B cell (primary cell): ENCODE data around the gene ASB8. TPM values are rescaled to one million over a fixed set of nuclear protein-coding genes. Genes with fewer than 3 reads are reported as not detected.
"Not testable (repeated sequence)": the region's sequence is repeated elsewhere in the genome, so short reads cannot be mapped to it uniquely, and the experiment has no call there.

Experiments
- ATAC-seq: fragments of 200-7000 bp; cut with Tn5 transposase; one replicate; pipeline ENCODE4 v1.10.0; 2021; ENCODE audit warnings: low read depth, mild to moderate bottlenecking, moderate number of reproducible peaks, moderate library complexity
- CTCF ChIA-PET: fragments of 350-600 bp; sonication (Branson Sonifier 250); formaldehyde crosslinking; loops from one replicate; lab custom pipeline; 2021; ENCODE audit warnings: antibody characterized with exemption, inconsistent platforms; lab: Charles Lee
- POLR2A ChIA-PET: fragments of 350-600 bp; sonication (Branson Sonifier 250); formaldehyde crosslinking; loops from one replicate; lab custom pipeline; 2021; ENCODE audit warnings: antibody characterized with exemption; lab: Charles Lee
- DNase-seq: peaks from one replicate; pipeline ENCODE4 v3.0.0; 2013
- H2AFZ ChIP-seq: 2 replicates; pipeline ENCODE4 v1.6.1; 2012; ENCODE audit warnings: mild to moderate bottlenecking, low read depth, low read length; ENCODE audit not compliant: insufficient read depth, poor library complexity, severe bottlenecking
- H3K27ac ChIP-seq, 2 donors: 1 replicate in 1 of 2; 2 replicates in 1 of 2; pipeline ENCODE4 v1.5.1; 2012 to 2013; ENCODE audit warnings: low read length in 2 of 2, mild to moderate bottlenecking in 2 of 2, moderate library complexity in 1 of 2
- H3K27me3 ChIP-seq, 4 experiments: fragments of 200-600 bp in 1 of 4; sonication (generic) in 1 of 4; replicated peaks in 1 of 4; 1 replicate in 2 of 4; 2 replicates in 2 of 4; pipeline versions ENCODE4 v1.6.1 to v1.7.0; 2013 to 2016; ENCODE audit warnings: low read length in 3 of 4, mild to moderate bottlenecking in 2 of 4, mixed read lengths in 1 of 4, moderate library complexity in 1 of 4; ENCODE audit not compliant: insufficient read depth in 4 of 4, control insufficient read depth in 3 of 4; ENCODE audit errors: control extremely low read depth in 1 of 4
- H3K36me3 ChIP-seq, 2 experiments: replicated peaks in 1 of 2; 1 replicate in 1 of 2; 2 replicates in 1 of 2; pipeline versions ENCODE4 v1.6.1 to v1.7.1; 2013; ENCODE audit warnings: low read length in 1 of 2; ENCODE audit not compliant: insufficient read depth in 2 of 2, control insufficient read depth in 1 of 2; ENCODE audit errors: control extremely low read depth in 1 of 2, extremely low read depth in 1 of 2
- H3K4me1 ChIP-seq, 2 donors: fragments of 200-600 bp in 1 of 2; sonication (generic) in 1 of 2; 1 replicate in 1 of 2; 2 replicates in 1 of 2; pipeline versions ENCODE4 v1.5.1 to v1.6.1; 2013 to 2017; ENCODE audit warnings: low read length in 2 of 2; ENCODE audit not compliant: control insufficient read depth in 2 of 2, insufficient read depth in 2 of 2
- H3K4me2 ChIP-seq: replicated peaks from 2 replicates; pipeline ENCODE3; 2012; ENCODE audit warnings: mild to moderate bottlenecking, low read depth, low read length; ENCODE audit not compliant: poor library complexity, severe bottlenecking
- H3K4me3 ChIP-seq, 5 experiments: fragments of 200-600 bp in 1 of 5; sonication (generic) in 1 of 5; 1 replicate in 3 of 5; 2 replicates in 2 of 5; pipeline versions ENCODE4 v1.5.1 to v1.7.0; 2011 to 2016; ENCODE audit warnings: low read length in 4 of 5, mild to moderate bottlenecking in 4 of 5, low read depth in 2 of 5, control low read depth in 1 of 5, moderate library complexity in 1 of 5; ENCODE audit not compliant: insufficient read depth in 1 of 5; ENCODE audit errors: control extremely low read depth in 1 of 5, extremely low read depth in 1 of 5
- H3K79me2 ChIP-seq: fragments of 200-600 bp; sonication (generic); one replicate; pipeline ENCODE4 v1.6.0; 2016; ENCODE audit warnings: low read length; ENCODE audit not compliant: control insufficient read depth, insufficient read depth
- H3K9ac ChIP-seq: fragments of 200-600 bp; sonication (generic); 2 replicates; pipeline ENCODE4 v1.6.1; 2017; ENCODE audit warnings: mild to moderate bottlenecking, low read length, moderate library complexity
- H3K9me3 ChIP-seq, 3 donors: one replicate each; pipeline versions ENCODE4 v1.6.1 to v1.7.1; 2013; ENCODE audit warnings: low read length in 2 of 3; ENCODE audit not compliant: control insufficient read depth in 2 of 3, insufficient read depth in 1 of 3; ENCODE audit errors: control extremely low read depth in 1 of 3
- H4K20me1 ChIP-seq: 2 replicates; pipeline ENCODE4 v1.6.0; 2012; ENCODE audit warnings: mild to moderate bottlenecking, low read length; ENCODE audit not compliant: insufficient read depth, control insufficient read depth, poor library complexity, severe bottlenecking
- H3K27ac Mint-ChIP-seq: one replicate; pipeline ENCODE4 v1.8.0; 2021; ENCODE audit warnings: mixed read lengths
- H3K27me3 Mint-ChIP-seq: one replicate; pipeline ENCODE4 v1.8.0; 2021; ENCODE audit warnings: mixed read lengths
- H3K4me1 Mint-ChIP-seq: one replicate; pipeline ENCODE4 v1.8.0; 2021; ENCODE audit warnings: mixed read lengths
- H3K4me3 Mint-ChIP-seq: one replicate; pipeline ENCODE4 v1.8.0; 2021; ENCODE audit warnings: mixed read lengths
- H3K9me3 Mint-ChIP-seq: one replicate; pipeline ENCODE4 v1.8.0; 2022; ENCODE audit warnings: mixed read lengths; ENCODE audit not compliant: insufficient read depth
- CTCF ChIP-seq: fragments of 200-600 bp; IDR thresholded peaks from one replicate; pipeline ENCODE4 v1.8.0; 2022; ENCODE audit warnings: antibody characterized with exemption, mild to moderate bottlenecking
- EZH2 ChIP-seq: IDR thresholded peaks from 2 replicates; pipeline ENCODE4 v1.6.1; 2012; ENCODE audit warnings: borderline replicate concordance, low read depth, mild to moderate bottlenecking, moderate library complexity, low read length; ENCODE audit not compliant: insufficient read depth, poor library complexity, severe bottlenecking
- WGBS: methylation state at CpG from one replicate; pipeline ENCODE4 v1.1.5; 2013; ENCODE audit warnings: missing lambda C conversion rate; ENCODE audit not compliant: insufficient coverage; 5-methylcytosine and 5-hydroxymethylcytosine counted together
- intact Hi-C: fragments of 100-400 bp; cut with micrococcal nuclease; formaldehyde crosslinking; loops from one replicate; pipeline ENCODE4 v1.10.0; 2022
- polyA plus RNA-seq: library from polyadenylated mRNA; depleted of rRNA; stranded (reverse); fragments of >200 nt; gene quantifications from 2 replicates; pipeline ENCODE4 v1.2.3, GENCODE V29; 2012
- total RNA-seq, 2 donors: library from RNA; stranded (reverse); fragments of 120-200 nt in 1 of 2; gene quantifications; 1 replicate in 1 of 2; 2 replicates in 1 of 2; pipeline versions ENCODE4 v1.2.3 to v1.2.4, GENCODE V29; 2013 to 2022

ASB8 gene
- total and polyA plus RNA-seq, 2 donors (not counting 1 experiment from before 2014, with no cell fraction given): 22.7 to 54.8 TPM

GRCh38 chr12:48125985-48126384, 31.3 kb downstream of the ASB8 start:
- H4K20me1 ChIP-seq: no peaks in the 10 kb centered on the region
- Mint-ChIP-seq H3K27me3 (no peaks in the 10 kb centered on the region), H3K27ac (no peak overlapping the region), H3K4me1 (peaks cover 2% of the 10 kb centered on the region), H3K4me3 (no peak overlapping the region), H3K9me3 (no peaks in the 10 kb centered on the region)
- ATAC-seq (no peak), DNase-seq (no peak)
- TF ChIP-seq CTCF (no peak), EZH2 (no peak)
- H3K79me2 ChIP-seq: no peaks in the 10 kb centered on the region
- no peaks in the 10 kb centered on the region for H3K9me3 ChIP-seq
- H3K4me1 ChIP-seq: no peaks in the 10 kb centered on the region
- WGBS: 100% methylated on average over 1 of the region's 4 CpGs
- no peak overlapping the region for H3K9ac ChIP-seq
- H3K36me3 ChIP-seq: peaks cover 0 to 36% of the 10 kb centered on the region in 2 experiments
- no peak overlapping the region for H2AFZ ChIP-seq
- CTCF ChIA-PET: interaction anchor here (0.5 to 0.6 kb wide), 2 partner anchors 45 to 57 kb away, joined by 4 read pairs; no protein-coding TSS in a partner anchor
- no peak overlapping the region for H3K4me2 ChIP-seq
- H3K4me3 ChIP-seq: no peak overlapping the region
- no peaks in the 10 kb centered on the region for H3K27me3 ChIP-seq
- H3K27ac ChIP-seq: no peak overlapping the region
- POLR2A ChIA-PET: no interaction called here
- intact Hi-C loops: no loop called here

- CTCF ChIA-PET: interaction anchor here (0.5 kb wide), 1 partner anchor 57 kb away, joined by 4 read pairs; no protein-coding TSS in a partner anchor
- H3K4me2 ChIP-seq, H4K20me1 ChIP-seq, H3K4me3 Mint-ChIP-seq, intact Hi-C loops, DNase-seq, H3K4me1 Mint-ChIP-seq, H3K4me1 ChIP-seq, H3K27me3 ChIP-seq, H3K27me3 Mint-ChIP-seq, H3K79me2 ChIP-seq, H3K9ac ChIP-seq, H3K9me3 ChIP-seq, POLR2A ChIA-PET, H2AFZ ChIP-seq, ATAC-seq, H3K27ac Mint-ChIP-seq, H3K9me3 Mint-ChIP-seq, H3K4me3 ChIP-seq, H3K27ac ChIP-seq: not testable (repeated sequence)
- no CpG with 5 or more reads among the region's 5 CpGs for WGBS
- H3K36me3 ChIP-seq: peaks cover 0 to 33% of the 10 kb centered on the region in 2 experiments
Measured at GRCh38 chr12:48125542-48125941, 31.8 kb downstream of the ASB8 start.
